Cardiac muscle cell (in vitro differentiated cells and primary cell): ENCODE measurements around the gene G0S2. TPM values are rescaled to one million over a fixed set of nuclear protein-coding genes. Genes with fewer than 3 reads are reported as not detected.

Source experiments
- DNase-seq, 2 donors: peaks; one replicate each; pipeline versions ENCODE4 v3.0.0 to v3.0.0-alpha.2; 2010 to 2017; ENCODE audit warnings: low read depth in 1 of 2, low spot score in 1 of 2
- H3K27ac ChIP-seq: fragments of 200-600 bp; sonication (generic); 2 replicates; pipeline ENCODE4 v1.5.1; 2016
- H3K27me3 ChIP-seq: fragments of 200-600 bp; sonication (generic); 2 replicates; pipeline ENCODE4 v1.6.0; 2016; ENCODE audit warnings: control low read depth
- H3K36me3 ChIP-seq: fragments of 200-600 bp; sonication (generic); 2 replicates; pipeline ENCODE4 v1.5.1; 2016; ENCODE audit warnings: control low read depth
- H3K4me1 ChIP-seq: fragments of 200-600 bp; sonication (generic); 2 replicates; pipeline ENCODE4 v1.8.1; 2017; ENCODE audit warnings: low read depth, mild to moderate bottlenecking, mixed run types
- H3K4me3 ChIP-seq: fragments of 200-600 bp; sonication (generic); 2 replicates; pipeline ENCODE4 v1.5.1; 2016; ENCODE audit warnings: mild to moderate bottlenecking
- H3K9me3 ChIP-seq: fragments of 200-600 bp; sonication (generic); 2 replicates; pipeline ENCODE4 v1.5.1; 2017; ENCODE audit warnings: low read depth, mild to moderate bottlenecking, control low read depth
- polyA plus RNA-seq: library from polyadenylated mRNA; unstranded; fragments of >200 nt; fragmentation: Nextera tagmentation; extraction: Ambion mirVana; gene quantifications from 2 replicates; pipeline ENCODE4 v1.2.1, GENCODE V29; 2016
- total RNA-seq: library from RNA; depleted of rRNA; stranded (reverse); fragments of >200 nt; gene quantifications from 2 replicates; pipeline ENCODE4 v1.2.3, GENCODE V29; 2016
- TF ChIP-seq, protein P1 (sequence below): IDR thresholded peaks from 2 replicates; pipeline ENCODE4 v1.5.1; 2012; ENCODE audit warnings: low read depth, mild to moderate bottlenecking, low read length

Gene G0S2
- total and polyA plus RNA-seq, 2 experiments from 2014 or later, result 40.0 to 73.5 TPM

DNA sequence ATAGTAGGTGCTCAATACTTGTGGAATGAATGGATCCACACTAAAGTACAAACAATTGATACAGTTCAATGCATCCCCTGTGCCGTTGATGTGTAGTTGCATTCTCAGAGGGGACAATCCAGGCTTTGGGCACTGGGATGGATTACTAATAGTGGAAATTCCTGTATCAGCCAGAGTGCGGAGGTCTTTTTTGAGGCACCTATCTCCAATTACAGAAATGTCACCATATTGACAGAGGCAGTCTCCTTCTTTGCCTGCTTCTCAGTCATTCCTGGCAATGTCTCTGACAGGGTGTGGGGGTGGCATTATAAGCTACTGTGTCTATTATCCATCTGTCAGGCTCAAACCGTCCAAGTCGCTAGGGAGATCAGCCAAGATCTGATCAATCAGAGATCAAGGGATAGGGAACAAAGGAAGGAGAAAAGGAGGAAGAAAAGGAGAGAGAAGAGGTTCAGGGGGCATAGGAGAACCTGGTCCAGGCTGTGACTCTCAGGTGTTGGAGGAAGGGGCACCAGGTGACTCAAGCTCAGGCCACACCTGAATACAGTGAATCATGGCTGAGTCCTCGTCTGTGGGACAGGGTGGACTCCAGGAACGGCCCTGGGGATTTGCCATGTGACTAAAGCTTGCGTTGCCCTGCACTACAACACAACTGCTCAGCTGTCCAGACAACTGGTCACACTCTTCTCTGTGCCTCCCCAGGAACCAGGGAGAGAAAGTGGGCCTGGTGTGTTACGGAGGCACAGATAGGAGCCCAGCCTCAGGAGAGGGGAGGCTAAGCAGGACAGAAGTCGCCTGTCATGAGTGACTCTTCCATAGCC lies 19.6 kb upstream of the G0S2 start:
- H3K27me3 ChIP-seq, result no peaks in the 10 kb centered on the region
- peaks cover 16% of the 10 kb centered on the region for H3K4me1 ChIP-seq
- no peaks in the 10 kb centered on the region for H3K9me3 ChIP-seq
- DNase-seq, result no peak
- H3K4me3 ChIP-seq, result no peak overlapping the region
- TF ChIP-seq, protein P1, sequence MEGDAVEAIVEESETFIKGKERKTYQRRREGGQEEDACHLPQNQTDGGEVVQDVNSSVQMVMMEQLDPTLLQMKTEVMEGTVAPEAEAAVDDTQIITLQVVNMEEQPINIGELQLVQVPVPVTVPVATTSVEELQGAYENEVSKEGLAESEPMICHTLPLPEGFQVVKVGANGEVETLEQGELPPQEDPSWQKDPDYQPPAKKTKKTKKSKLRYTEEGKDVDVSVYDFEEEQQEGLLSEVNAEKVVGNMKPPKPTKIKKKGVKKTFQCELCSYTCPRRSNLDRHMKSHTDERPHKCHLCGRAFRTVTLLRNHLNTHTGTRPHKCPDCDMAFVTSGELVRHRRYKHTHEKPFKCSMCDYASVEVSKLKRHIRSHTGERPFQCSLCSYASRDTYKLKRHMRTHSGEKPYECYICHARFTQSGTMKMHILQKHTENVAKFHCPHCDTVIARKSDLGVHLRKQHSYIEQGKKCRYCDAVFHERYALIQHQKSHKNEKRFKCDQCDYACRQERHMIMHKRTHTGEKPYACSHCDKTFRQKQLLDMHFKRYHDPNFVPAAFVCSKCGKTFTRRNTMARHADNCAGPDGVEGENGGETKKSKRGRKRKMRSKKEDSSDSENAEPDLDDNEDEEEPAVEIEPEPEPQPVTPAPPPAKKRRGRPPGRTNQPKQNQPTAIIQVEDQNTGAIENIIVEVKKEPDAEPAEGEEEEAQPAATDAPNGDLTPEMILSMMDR, result no peak
- H3K36me3 ChIP-seq, result no peaks in the 10 kb centered on the region
- H3K27ac ChIP-seq, result no peak overlapping the region

DNA sequence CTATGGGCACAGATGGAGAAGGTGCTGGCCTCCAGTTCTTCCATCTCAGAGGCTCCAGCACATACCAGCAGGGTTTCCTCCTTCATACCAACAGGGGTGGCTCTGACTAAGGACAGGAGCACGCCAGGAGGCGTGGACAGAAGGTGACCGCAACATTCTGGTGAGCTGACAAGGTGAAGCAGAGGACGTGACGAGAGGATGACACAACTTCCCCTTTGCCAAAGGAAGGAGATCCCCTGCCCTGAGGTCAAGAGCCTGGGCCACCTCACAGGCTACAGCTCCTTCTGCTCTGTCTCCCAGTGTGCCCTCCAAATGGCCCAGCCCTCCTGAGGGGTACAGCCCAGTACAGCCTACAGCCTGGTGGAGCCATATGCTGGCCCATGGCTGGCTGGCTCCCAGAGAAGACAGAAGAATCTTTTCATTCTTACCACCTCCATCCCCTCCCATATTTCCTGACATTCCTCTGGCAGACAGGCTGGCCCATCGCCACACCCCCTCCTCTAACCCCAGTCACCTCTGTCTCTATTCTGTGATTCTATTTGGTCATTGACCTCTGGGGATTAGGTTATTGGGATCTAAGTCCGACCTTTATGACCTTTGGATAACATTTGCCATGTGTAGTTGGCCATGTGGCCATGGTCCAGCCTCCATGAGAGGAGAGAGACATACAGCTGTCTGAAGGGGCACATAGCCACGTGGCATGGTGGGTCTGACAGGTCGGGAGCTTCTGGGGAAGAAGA lies 17.9 kb upstream of the G0S2 start:
- no peaks in the 10 kb centered on the region for H3K36me3 ChIP-seq
- DNase-seq, result no peak
- H3K4me3 ChIP-seq, result no peak overlapping the region
- no peaks in the 10 kb centered on the region for H3K27me3 ChIP-seq
- H3K27ac ChIP-seq, result no peak overlapping the region
- H3K9me3 ChIP-seq, result no peaks in the 10 kb centered on the region
- H3K4me1 ChIP-seq, result peaks cover 16% of the 10 kb centered on the region
- TF ChIP-seq, protein P1, result no peak

DNA sequence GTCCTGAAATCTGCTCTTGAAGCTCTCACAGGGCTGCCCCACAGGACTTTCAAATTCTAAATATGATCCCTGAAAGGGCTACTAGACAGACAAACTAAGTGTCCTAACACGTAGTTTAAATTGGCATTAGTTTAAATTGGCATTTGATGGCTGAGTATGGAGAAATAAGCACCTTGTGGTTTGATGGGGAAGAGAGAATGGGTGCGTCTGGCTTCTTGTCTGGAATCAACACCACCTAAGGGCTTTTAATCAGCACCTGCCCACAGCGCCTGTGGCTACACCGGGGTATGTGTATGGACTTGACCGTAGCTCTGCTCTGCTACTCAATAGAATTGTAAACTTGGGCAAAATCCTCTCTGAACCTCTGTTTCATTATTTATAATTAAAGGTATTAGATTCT lies 17.3 kb upstream of the G0S2 start:
- TF ChIP-seq, protein P1, result no peak
- no peaks in the 10 kb centered on the region for H3K27me3 ChIP-seq
- H3K27ac ChIP-seq, result no peak overlapping the region
- H3K9me3 ChIP-seq, result no peaks in the 10 kb centered on the region
- H3K4me3 ChIP-seq, result no peak overlapping the region
- DNase-seq, result no peak
- H3K4me1 ChIP-seq, result peaks cover 15% of the 10 kb centered on the region
- H3K36me3 ChIP-seq, result no peaks in the 10 kb centered on the region

DNA sequence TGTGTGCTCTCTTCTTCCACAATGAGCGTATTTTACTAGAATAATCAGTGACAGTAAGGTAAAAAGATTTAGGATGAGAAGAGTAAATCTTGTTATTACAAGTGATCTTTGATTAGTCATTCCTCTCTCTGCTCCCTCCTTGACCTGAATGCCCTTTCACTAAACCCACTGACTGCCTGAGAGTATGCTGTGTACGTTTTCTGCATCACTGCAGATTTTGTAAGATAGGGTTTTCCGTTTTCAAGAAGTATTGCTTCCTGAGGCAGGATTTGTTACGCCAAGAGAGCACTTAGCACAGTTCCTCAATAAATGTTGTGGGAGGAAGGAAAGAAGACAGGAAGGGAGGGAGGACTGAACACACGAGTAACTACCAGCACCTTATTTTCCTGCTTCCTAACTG lies 15.3 kb upstream of the G0S2 start:
- Histone ChIP-seq H3K4me3 (no peak overlapping the region), H3K9me3 (no peaks in the 10 kb centered on the region), H3K4me1 (peaks cover 5% of the 10 kb centered on the region), H3K27me3 (no peaks in the 10 kb centered on the region), H3K36me3 (no peaks in the 10 kb centered on the region), H3K27ac (no peak overlapping the region)
- DNase-seq, result peak in 1 of 2 donors; percentile 19
- TF ChIP-seq, protein P1, result no peak

DNA sequence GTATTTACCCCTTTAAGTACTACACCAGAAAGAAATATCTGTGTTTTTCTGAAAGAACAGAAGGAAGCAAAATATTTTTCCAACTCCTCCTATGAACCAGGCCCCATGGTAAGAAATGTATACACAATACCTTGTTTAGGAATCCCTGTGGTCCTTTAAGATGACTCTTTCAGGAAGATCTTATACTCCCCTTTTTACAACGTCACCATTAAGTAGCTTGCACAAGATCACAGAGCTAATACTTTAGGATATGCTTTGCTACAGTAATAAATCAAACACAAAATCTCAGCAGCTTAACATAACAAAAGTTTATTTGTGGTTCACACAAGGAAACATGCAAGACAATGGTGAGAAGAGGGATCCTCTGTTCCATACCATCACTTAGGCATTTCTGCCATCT lies 14.1 kb upstream of the G0S2 start:
- no peak for DNase-seq
- no peaks in the 10 kb centered on the region for H3K27me3 ChIP-seq
- no peaks in the 10 kb centered on the region for H3K36me3 ChIP-seq
- peaks cover 5% of the 10 kb centered on the region for H3K4me1 ChIP-seq
- TF ChIP-seq, protein P1, result no peak
- H3K9me3 ChIP-seq, result no peaks in the 10 kb centered on the region
- H3K27ac ChIP-seq, result no peak overlapping the region
- no peak overlapping the region for H3K4me3 ChIP-seq
